GM19099 (cell line): Measurements from ENCODE around the gene OSCAR.

Source experiments
- POLR2A ChIP-seq: IDR thresholded peaks from 3 replicates; pipeline ENCODE4 v1.6.1; 2011; ENCODE audit warnings: low read depth; ENCODE audit not compliant: insufficient read length; ENCODE audit errors: extremely low read depth

The OSCAR gene

DNA sequence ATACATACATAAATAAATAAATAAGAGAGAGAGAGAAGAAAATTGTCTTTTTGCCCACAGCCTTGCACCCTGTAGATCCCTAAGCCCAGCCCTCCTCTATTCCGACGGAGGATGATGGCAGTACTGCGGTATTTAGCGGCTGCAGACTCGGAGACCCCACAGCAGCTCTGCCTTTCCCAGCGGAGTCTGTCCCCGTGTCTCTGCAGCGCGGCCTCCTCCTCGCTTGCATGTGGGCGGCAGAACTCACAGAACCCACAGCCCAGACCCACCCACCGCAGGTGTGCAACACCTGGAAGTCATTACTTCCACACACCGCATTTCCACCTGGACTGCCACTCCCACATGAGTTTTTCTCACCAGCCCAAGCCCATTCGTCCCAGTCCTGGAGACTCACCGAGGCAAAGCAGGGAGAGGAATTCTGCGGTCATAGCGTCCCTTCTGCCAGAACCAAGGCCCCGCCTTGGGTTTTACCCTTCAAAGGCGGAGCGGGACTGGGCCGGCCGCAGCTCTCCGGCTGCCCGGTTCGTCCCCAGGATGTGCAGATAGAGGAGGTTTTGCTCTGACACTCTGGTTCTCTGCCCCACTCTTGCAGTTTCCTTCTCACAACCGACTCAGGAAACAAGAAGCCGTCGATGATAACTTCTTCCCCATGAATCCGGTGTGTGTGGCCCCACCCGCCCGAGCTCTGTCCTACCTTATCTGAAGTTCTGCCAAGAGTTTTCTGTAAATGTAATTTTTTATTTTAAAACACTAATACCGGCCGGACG is 37.1 kb downstream of the OSCAR start, which contains the start of gene VSTM1:
TSS of gene VSTM1 (minus strand) at position 548 of the 767 bp plus-strand sequence. CDS start at position 428, 120 bp downstream.
- TF ChIP-seq POLR2A: no peak

DNA sequence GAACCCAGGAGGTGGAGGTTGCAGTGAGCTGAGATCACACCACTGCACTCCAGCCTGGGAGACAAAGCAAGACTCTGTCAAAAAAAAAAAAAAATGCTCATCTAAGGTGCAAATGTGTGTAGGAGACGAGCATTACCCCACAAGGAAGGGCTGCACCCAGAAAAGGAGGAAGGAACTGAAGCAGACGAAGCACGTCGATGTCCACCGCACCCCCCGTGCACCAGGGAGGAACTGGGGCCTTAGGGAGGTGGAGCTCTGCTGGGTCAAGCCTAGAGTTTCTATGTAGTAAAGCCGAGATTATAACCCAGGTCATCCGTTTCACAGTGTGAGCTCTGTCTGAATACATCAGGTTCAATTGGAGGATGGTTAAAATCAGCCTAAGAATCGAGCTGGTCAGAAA is 38.0 kb downstream of the OSCAR start:
- no peak for TF ChIP-seq POLR2A

- TF ChIP-seq POLR2A: no peak
Observed at GRCh38 chr19:54047616-54048015, 53.0 kb downstream of the OSCAR start.

DNA sequence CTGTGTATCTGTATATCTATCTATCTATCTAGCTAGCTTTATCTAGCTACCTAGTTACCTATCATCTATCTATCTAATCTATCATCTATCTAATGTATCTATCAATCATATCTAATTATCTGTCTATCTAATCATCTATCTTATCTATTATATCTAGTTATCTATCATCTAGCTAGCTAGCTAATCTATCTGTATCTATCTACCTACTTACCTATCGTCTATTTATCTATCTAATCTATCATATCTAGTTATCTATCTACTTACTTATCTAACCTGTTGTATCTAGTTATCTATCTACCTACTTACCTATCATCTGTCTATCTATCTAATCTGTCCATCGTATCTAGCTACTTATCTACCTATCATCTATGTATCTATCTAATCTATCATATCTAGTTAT is 54.8 kb downstream of the OSCAR start:
- no peak for TF ChIP-seq POLR2A
